SK-N-MC (cell line): ENCODE data around the gene TCERG1L.

Experiments
- EZH2 ChIP-seq: fragments of 200-600 bp; sonication (generic); IDR thresholded peaks from one replicate; pipeline ENCODE4 v1.6.1; 2017; ENCODE audit warnings: antibody characterized with exemption
- FOXP2 ChIP-seq: optimal IDR thresholded peaks from 2 replicates; pipeline ENCODE3; 2011; ENCODE audit warnings: mild to moderate bottlenecking, moderate library complexity; ENCODE audit not compliant: insufficient read depth; ENCODE audit errors: extremely low read length, control extremely low read depth
- POLR2AphosphoS5 ChIP-seq: IDR thresholded peaks from 2 replicates; pipeline ENCODE4 v1.6.1; 2012; ENCODE audit warnings: mild to moderate bottlenecking, low read depth, low read length, borderline replicate concordance

DNA sequence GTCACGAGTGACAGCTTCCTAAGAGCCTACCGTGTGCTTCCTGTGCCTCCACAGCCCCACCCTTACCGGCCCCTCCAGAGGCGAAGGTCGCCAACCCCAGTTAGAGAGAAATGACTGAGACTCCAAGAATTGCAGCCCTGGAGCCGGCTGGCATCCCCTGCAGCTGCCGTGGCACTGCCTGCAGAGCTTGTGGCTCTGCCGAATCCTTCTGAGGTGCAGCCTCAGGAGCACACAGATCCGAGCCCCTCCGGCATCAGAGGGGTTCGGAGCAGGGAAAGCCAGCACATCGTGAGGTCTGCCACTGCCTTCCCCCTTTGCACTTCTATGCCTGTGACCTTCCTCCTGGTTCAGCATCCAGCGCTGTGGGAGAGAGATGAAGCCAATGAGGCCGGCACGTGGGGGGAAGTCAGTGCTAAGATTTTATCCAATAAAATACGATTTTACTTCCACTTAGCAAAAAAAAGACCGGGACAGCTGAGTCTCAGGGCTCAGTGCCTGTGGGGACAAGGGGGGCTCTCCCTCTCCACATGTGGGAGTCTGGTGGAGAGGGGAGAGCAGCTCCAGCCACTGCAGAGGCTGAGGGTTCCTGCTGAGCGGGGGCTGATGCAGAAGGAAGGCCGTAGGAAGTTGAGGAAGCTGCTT is 80.1 kb downstream of the TCERG1L start:
- no peak for TF ChIP-seq POLR2AphosphoS5
- no peak for TF ChIP-seq EZH2
- TF ChIP-seq FOXP2: no peak
